ENCODE measurements around the gene GPRC5A.

Gene GPRC5A

GRCh38 chr12:12912711-12913110, 21.3 kb downstream of the GPRC5A start:
- no peak for DNase-seq

- no peak for DNase-seq
These were observed 24.3 kb downstream of the GPRC5A start for GRCh38 chr12:12915656-12916055.

GRCh38 chr12:12916135-12916944, 25.0 kb downstream of the GPRC5A start:
- DNase-seq = peak; percentile 92

GRCh38 chr12:12917517-12917916, 26.2 kb downstream of the GPRC5A start:
- DNase-seq = no peak

- no peak for DNase-seq
These were observed 27.5 kb downstream of the GPRC5A start for GRCh38 chr12:12918781-12919389.

GRCh38 chr12:12919666-12920435, 28.5 kb downstream of the GPRC5A start:
- DNase-seq = no peak

GRCh38 chr12:12922191-12922616, 30.8 kb downstream of the GPRC5A start:
- DNase-seq = no peak

- no peak for DNase-seq
These were observed 31.6 kb downstream of the GPRC5A start for GRCh38 chr12:12922978-12923377.

GRCh38 chr12:12924169-12924568, 32.8 kb downstream of the GPRC5A start:
- no peak for DNase-seq

GRCh38 chr12:12925388-12925787, 34.0 kb downstream of the GPRC5A start:
- no peak for DNase-seq

- DNase-seq = no peak
These were observed 35.3 kb downstream of the GPRC5A start for GRCh38 chr12:12926571-12927071.

- peak; percentile 43 for DNase-seq
These were observed 36.1 kb downstream of the GPRC5A start for GRCh38 chr12:12927211-12928079.

GRCh38 chr12:12929696-12930095, 38.3 kb downstream of the GPRC5A start:
- no peak for DNase-seq

GRCh38 chr12:12930633-12931219, 39.4 kb downstream of the GPRC5A start:
- DNase-seq = no peak

GRCh38 chr12:12933742-12934141, 42.4 kb downstream of the GPRC5A start:
- no peak for DNase-seq

GRCh38 chr12:12934556-12934955, 43.2 kb downstream of the GPRC5A start:
- DNase-seq = no peak

- no peak for DNase-seq
These were observed 45.7 kb downstream of the GPRC5A start for GRCh38 chr12:12936983-12937491.

- DNase-seq = no peak
These were observed 47.2 kb downstream of the GPRC5A start for GRCh38 chr12:12938541-12938940.

GRCh38 chr12:12939888-12940287, 48.5 kb downstream of the GPRC5A start:
- DNase-seq = no peak

- no peak for DNase-seq
These were observed 50.3 kb downstream of the GPRC5A start for GRCh38 chr12:12941450-12942350.

All from retina (tissue), 1 donor.